NCI-H2196 (cell line): ENCODE data around the gene BUD31.
"Not testable (repeated sequence)": the region's sequence is repeated elsewhere in the genome, so short reads cannot be mapped to it uniquely, and the experiment has no call there.

Experiments
- DNase-seq: peaks from one replicate; lab custom pipeline; 2025; ENCODE audit not compliant: unreplicated experiment; lab: John Stamatoyannopoulos, UW

BUD31 gene

GRCh38 chr7:99428972-99429566, 20.3 kb downstream of the BUD31 start:
- no peak for DNase-seq

DNA sequence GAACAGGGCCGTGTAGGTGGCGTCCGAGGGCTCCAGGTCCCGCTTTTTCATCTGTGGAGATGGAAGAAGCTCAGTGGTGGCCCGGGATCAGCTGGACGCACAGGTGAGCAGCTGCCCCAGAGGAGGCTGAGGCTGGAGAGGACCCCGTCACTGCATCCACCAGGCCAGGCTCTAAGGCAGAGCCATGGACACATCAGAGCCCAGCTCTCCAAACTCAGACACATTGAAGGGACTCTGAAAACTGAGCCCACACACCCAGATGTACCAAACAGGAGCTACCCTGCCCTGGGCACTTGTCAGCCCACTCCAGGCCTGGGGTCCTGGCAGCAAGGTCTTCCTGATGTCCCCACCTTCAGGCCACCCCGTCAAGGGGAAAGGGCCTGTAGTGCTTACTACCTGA, 21.0 kb downstream of the BUD31 start:
- DNase-seq: no peak

GRCh38 chr7:99431756-99432540, 23.2 kb downstream of the BUD31 start:
- not testable (repeated sequence) for DNase-seq

DNA sequence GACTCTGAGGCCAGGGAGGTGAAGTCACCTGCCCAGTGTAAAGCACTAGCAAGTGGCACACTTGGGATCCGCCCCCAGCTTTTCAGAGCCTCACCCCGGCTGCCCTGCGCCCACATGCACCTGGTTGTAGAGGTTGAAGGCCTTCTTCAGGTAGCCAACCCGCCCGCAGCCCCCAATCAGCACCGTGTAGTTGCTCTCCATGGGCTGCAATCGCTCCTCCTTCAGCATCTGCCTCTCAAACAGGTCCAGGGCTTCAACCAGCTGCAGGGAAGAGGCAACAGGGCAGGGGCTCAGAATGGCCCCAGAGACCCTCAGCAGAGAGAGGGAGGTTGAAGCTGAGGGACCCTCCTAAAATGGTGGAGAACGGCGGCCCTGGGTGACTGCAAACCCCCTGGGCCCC, 24.4 kb downstream of the BUD31 start:
- DNase-seq: no peak

DNA sequence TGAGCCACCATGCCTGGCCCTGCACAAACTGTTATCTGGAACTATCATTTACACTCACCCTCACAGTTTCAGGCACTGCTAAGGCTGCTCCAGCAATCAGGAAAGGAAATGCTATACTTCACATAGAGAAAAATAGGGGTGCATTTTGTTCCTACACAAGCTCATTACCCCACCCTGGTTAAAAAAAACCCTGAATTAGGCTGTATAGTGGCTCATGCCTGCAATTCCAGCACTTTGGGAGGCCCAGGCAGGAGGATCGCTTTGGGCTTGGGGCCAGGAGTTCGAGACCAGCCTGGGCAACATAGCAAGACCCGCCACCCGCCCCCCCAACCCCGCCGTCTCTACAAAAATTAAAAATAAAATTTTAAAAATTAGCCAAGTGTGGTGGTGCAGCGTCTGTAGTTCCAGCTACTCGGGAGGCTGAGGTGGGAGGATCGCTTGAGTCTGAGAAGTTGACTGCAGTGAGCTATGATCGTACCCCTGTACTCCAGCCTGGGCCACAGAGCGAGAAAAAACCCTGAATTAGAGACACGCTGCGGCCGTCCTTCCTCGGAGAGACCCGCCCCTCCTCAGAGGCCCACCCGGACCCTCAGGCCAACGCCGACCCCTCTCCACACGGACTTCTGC, 29.3 kb downstream of the BUD31 start:
- DNase-seq: no peak

DNA sequence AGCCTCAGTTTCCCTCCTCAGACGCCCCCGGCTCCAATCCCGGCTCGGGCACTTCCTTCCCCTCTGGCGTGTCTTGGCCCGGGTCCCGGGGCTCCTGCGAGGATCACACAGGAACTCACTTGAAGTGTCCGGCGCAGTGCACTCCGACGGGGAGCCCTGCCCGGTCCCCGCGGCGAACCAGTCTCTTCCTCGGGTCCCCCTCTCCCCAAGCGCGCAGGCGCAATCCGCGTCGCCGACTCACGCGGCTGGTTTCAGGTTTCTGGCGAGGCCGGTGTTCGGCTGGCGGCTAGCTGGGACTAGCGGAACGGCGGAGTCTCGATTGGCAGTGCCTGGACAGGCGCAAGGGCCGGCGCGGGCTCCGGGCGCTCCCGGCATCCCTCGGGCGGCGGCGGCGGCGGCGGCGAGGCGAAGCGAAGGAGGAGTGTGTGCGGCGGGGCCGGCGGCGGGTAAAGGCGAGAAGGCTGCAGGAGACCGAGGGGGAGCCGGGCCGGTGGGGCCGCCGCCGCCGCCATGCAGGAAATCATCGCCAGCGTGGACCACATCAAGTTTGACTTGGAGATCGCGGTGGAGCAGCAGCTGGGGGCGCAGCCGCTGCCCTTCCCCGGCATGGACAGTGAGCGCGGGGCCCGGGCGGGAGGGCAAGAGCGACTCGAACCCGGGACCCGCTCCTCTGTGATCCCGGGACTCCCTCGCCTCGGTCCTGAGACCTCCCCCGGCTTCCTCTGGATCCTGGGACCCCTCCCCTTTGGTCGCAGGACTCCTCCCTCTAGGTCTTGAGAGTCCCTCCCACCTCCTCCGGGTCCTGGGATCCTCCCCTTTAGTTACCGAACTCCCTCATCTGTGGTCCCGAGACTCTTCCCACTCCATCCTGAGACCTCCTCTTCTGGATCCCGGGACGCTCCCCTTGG, 30.1 kb downstream of the BUD31 start, which contains the start of the genes CPSF4 and PTCD1:
TSS of gene CPSF4 (plus strand) at position 371 of the 908 bp plus-strand sequence. CDS start at position 511, 140 bp downstream.
TSS of gene PTCD1 (minus strand) at position 226 of the 908 bp plus-strand sequence. CDS start 3,556 bp downstream, outside the sequence.
- peak; percentile 96 for DNase-seq

DNA sequence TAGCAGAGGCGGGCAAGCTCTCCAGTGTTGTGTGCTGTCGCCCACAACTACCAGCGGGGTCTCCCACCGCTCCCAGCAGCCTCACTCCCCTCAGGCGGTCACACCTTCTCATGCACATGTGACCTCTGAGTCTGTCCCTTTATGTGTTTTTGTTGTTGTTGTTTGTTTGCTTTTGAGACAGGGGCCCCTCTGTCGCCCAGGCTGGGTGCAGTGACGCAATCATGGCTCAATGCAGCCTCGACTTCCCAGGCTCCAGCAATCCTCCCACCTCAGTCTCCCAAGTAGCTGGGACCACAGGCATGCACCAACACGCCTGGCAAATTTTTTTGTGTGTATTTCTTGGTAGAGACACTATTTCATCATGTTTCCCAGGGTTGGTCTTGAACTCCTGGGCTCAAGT, 31.4 kb downstream of the BUD31 start:
- no peak for DNase-seq

- DNase-seq: no peak
These were observed 37.3 kb downstream of the BUD31 start for GRCh38 chr7:99446096-99446495.

DNA sequence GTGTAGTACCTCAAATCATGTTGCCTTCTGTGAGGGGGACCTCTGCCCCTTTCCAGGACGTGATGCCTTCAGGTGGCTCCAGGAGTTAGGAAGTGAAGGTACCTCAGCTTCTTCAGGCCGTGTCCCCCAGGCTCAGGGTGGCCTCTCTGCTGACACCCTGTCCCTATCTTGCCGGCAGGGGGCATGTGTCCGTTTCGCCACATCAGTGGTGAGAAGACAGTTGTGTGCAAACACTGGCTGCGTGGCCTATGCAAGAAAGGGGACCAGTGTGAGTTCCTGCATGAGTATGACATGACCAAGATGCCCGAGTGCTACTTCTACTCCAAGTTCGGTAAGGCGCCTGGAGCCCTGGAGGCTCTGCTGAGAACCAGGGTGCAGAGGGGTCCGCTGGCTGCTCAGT, 39.2 kb downstream of the BUD31 start:
- DNase-seq: no peak

- no peak for DNase-seq
These were observed 40.1 kb downstream of the BUD31 start for GRCh38 chr7:99448855-99449254.

DNA sequence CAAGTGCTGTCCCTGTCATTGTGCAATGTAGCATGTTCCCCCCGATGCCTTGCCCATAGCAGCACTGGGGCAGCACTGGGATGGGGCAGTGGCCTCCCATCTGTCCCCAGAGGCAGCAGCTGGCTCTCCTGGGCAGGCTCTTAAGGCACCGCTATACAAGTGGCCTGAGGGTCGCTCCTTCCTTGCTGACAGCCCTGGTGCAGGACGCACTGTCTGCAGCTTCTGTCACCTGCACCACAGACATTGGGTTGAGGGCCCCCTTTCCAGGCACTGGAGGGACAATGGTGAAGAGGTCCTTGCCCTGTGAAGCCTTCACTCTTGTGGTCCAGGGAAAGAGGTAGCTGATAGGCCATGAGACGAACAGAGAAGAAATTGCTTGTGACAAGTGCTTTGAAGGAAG, 40.6 kb downstream of the BUD31 start:
- DNase-seq: no peak

DNA sequence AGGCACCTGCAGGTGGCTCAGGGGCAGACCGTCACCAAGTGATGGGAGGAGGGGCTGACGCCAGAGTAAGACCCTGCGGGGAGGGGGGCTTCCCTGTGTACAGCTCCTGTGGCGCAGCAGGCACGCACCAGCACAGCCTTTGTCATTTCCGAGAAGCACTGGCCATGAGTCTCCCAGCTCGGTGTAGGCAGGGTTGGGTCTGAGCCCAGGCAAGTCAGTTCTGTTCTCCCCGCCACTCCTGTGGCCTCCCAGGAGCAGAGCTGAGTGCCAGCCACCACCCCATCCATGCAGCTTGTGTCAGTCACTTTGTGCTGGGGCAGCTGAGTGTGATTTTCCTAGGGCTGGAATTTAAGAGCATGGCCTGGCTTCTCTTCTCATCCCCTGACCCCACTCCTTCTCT, 43.2 kb downstream of the BUD31 start:
- DNase-seq: no peak

GRCh38 chr7:99452541-99452940, 43.8 kb downstream of the BUD31 start:
- no peak for DNase-seq

DNA sequence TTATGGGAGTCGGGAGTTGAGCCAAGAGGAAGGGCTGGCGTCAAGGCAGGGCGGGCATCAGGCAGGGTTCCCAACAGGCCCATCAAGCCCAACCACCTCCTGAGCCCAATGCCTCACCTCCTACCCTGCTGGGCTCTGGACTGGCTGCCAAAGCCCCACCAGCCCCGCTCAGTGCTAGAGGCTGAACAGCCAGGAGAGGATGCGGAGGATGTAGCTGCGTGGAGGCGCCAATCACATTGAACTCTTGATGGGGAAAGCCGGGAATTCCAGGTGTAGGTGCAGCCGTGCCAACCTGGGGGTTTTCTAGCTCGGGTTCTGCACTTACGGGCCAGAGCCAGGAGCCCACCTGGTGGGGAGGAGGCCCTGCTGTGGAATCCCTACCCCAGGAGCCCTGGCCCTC, 44.3 kb downstream of the BUD31 start:
- DNase-seq: no peak

GRCh38 chr7:99455874-99456273, 47.1 kb downstream of the BUD31 start:
- DNase-seq: no peak

DNA sequence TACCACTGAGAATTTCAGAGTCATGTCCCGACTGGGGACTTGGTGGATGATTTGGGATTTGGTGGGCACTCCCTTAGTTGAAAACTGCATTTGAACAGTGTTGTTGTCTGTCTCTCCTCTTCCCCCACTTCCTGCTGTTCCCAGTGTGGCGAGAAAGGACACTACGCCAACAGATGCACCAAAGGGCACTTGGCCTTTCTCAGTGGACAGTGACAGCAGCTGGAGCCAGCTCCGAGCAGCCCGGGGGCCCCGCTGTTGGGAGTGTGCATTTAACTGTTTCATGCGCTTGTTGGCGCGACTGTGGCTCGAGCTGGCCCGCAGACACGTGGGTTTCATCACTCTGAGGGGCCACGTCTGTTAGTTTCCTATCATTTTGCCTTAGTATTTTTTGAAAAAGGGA, 47.5 kb downstream of the BUD31 start:
- DNase-seq: no peak

DNA sequence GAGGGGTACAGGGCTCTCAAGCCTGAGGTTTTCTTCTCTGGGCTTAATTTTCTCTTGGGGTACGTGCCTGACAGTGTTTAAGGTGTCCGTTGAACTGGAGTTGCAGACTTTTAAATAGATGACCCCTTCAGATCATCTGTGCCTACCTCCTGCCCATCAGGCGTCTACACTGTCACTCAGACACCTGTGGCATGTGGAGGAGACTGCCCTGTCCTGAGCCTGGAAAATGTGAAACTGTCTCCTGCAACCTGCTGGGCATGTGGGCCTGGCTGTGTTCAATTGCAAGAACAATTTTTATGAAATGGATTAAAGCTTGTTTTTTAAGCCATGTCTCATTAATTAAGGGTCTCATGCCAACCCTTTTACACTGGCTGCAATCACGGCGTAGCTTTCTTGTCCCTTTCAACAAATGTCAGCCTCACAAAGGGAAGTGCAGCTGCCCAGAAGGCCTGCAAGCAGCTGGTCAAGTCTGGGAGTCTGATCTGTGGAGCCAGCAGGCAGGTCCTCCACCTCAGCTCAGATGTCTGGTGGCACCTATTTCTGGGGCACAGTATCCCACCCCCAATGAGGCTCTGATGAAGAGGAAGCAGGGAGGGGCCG, 48.4 kb downstream of the BUD31 start:
- DNase-seq: no peak

DNA sequence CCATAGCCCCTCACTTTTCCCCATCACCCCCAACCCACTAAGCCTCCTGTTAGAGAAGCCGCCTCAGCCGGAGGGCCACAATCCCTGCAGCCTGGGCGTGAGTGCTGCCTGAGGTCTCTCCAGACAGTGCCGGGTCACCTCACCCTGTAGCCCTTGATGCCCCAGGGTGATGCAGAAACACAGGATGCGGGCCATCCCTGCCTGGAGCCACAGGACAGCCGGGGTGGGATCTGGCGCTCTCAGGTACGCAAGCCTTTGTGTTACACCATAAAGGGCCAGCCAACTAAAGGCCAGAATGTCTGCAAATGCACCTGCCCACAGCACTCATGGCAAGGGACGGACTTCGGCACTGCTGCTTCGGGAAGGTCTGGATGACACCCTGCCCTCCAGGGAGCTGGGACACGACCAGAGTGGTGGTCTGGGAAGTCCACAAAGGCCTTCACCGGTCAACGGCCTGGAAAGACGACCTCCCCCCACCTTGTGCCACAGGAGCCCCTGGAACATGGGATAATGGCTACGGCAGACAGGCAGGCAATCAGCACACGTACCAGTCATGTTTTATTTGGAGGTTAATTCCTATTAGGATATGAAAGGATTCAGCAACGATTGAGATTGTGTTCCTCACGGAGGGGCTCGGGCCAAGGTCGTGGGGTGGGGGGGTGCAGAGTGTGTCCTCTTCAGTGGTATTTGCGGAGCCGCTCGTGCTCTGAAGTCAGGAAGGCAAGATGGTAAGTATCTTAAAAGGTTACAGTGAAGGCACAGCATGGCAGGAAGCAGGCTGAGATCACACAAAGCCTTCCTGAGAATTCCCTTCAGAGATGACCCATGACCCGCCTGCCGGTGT, 49.1 kb downstream of the BUD31 start:
- no peak for DNase-seq

DNA sequence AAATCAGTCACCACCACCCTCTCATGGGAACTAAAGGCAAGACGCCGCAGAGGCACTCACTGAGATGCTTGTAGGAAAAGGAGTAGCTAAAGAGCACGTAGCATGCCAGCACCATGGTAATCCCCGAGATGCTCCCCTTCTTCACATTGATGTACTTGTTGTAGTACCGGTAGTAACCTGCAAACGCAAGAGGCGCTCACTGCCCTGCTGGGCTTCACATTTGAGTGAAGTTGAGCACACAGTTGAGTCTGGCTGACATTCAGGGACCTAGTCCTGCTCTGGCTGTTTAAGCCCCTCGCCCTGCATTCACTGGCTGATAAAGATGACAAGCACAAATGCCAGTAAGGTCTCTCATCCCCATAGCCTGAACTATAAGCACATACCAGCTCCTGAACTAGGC, 50.3 kb downstream of the BUD31 start:
- DNase-seq: no peak

GRCh38 chr7:99460651-99461050, 51.9 kb downstream of the BUD31 start:
- DNase-seq: no peak
